Measurements from ENCODE around the gene TIMM22. TPM values are rescaled to one million over a fixed set of nuclear protein-coding genes. Genes with fewer than 3 reads are reported as not detected.

The TIMM22 gene
- total and polyA plus RNA-seq, 2 of the 13 experiments (the other 11 are each of a cell fraction or from before 2014, with no cell fraction given) = 6.2 to 15.5 TPM

DNA sequence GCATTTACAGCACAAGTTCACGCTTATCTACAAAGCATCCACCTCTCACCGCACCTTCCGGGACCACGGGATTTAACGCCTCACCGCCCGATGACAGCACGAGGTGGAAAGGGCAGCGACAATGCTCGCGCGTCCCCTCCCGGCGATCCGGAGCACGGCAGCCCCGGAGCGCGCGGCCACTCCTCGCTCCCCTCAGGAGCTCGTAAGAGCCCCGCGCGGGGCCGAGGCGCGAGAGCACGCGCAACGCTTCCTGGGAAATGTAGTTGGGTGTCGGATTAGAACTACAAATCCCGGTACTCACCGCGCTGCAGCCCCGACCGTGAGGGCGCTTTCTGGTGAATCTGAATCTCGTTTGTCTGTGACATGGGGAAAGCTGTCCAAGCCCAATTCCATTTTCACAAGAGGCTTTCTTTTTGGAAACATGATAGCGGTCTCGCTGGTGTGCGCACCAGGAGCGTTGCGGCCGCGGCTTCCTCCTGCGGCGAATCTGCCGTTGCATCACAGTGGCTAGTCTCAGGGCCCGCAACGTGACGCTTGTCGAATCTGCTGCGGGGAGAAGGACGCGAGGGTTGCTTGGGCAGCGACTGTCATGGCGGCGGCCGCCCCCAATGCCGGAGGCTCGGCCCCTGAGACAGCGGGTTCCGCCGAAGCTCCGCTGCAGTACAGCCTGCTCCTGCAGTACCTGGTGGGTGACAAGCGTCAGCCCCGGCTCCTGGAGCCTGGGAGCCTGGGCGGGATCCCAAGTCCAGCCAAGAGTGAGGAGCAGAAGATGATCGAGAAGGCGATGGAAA is at the start of gene TIMM22 (continued):
- TF ChIP-seq GTF3A (CRISPR knock-in tag; conservative IDR thresholded peaks at IDR 0.05) (no peak), ATAD3A (CRISPR knock-in tag; IDR thresholded peaks at IDR 0.05) (no peak), CCDC6 (CRISPR knock-in tag; IDR thresholded peaks at IDR 0.05) (peak; percentile 84), ZNF160 (CRISPR knock-in tag; IDR thresholded peaks at IDR 0.05) (peak; percentile 30; the same call in 1 of the 2 replicates), ZNF570 (CRISPR knock-in tag; IDR thresholded peaks at IDR 0.05; ENCODE audit: borderline replicate concordance) (0 out of 2 replicates have a peak, but pooled peaks have one; percentile 49), ZNF652 (CRISPR knock-in tag; IDR thresholded peaks at IDR 0.05; ENCODE audit: borderline replicate concordance, low read depth) (peak; percentile 87), HOXA5 (CRISPR knock-in tag; IDR thresholded peaks at IDR 0.05) (peak; percentile 58; the same call in 1 of the 2 replicates), JUND (CRISPR knock-in tag; IDR thresholded peaks at IDR 0.05) (peak; percentile 56; the same call in 1 of the 2 replicates), ASH2L (IDR thresholded peaks at IDR 0.05; ENCODE audit: insufficient read length, low read depth, low read length) (peak; percentile 97), FLYWCH1 (CRISPR knock-in tag; IDR thresholded peaks at IDR 0.05) (no peak), ZNF17 (CRISPR knock-in tag; IDR thresholded peaks at IDR 0.05) (no peak), ARHGAP35 (CRISPR knock-in tag; IDR thresholded peaks at IDR 0.05; ENCODE audit: borderline replicate concordance) (0 out of 2 replicates have a peak, but pooled peaks have one; percentile 52), ZNF430 (CRISPR knock-in tag; IDR thresholded peaks at IDR 0.05) (peak; percentile 81; the same call in 1 of the 2 replicates), SAFB2 (CRISPR knock-in tag; IDR thresholded peaks at IDR 0.05; ENCODE audit: borderline replicate concordance, low read depth) (0 out of 2 replicates have a peak, but pooled peaks have one; percentile 68)
- TF ChIP-seq, protein P1, sequence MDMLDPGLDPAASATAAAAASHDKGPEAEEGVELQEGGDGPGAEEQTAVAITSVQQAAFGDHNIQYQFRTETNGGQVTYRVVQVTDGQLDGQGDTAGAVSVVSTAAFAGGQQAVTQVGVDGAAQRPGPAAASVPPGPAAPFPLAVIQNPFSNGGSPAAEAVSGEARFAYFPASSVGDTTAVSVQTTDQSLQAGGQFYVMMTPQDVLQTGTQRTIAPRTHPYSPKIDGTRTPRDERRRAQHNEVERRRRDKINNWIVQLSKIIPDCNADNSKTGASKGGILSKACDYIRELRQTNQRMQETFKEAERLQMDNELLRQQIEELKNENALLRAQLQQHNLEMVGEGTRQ (IDR thresholded peaks at IDR 0.05; ENCODE audit: low read depth, low read length) = peak; percentile 45
- TF ChIP-seq, protein P1 (CRISPR knock-in tag; IDR thresholded peaks at IDR 0.05; ENCODE audit: borderline replicate concordance) = peak; percentile 85
- TF ChIP-seq, protein P2, sequence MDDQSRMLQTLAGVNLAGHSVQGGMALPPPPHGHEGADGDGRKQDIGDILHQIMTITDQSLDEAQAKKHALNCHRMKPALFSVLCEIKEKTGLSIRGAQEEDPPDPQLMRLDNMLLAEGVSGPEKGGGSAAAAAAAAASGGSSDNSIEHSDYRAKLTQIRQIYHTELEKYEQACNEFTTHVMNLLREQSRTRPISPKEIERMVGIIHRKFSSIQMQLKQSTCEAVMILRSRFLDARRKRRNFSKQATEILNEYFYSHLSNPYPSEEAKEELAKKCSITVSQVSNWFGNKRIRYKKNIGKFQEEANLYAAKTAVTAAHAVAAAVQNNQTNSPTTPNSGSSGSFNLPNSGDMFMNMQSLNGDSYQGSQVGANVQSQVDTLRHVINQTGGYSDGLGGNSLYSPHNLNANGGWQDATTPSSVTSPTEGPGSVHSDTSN (CRISPR knock-in tag; IDR thresholded peaks at IDR 0.05; ENCODE audit: borderline replicate concordance) = no peak; the same call in 1 of the 2 replicates
- TF ChIP-seq, protein P3, sequence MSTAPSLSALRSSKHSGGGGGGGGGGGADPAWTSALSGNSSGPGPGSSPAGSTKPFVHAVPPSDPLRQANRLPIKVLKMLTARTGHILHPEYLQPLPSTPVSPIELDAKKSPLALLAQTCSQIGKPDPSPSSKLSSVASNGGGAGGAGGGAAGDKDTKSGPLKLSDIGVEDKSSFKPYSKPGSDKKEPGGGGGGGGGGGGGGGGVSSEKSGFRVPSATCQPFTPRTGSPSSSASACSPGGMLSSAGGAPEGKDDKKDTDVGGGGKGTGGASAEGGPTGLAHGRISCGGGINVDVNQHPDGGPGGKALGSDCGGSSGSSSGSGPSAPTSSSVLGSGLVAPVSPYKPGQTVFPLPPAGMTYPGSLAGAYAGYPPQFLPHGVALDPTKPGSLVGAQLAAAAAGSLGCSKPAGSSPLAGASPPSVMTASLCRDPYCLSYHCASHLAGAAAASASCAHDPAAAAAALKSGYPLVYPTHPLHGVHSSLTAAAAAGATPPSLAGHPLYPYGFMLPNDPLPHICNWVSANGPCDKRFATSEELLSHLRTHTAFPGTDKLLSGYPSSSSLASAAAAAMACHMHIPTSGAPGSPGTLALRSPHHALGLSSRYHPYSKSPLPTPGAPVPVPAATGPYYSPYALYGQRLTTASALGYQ (CRISPR knock-in tag; IDR thresholded peaks at IDR 0.05) = peak; percentile 10; the same call in 1 of the 2 replicates
- TF ChIP-seq, protein P4, sequence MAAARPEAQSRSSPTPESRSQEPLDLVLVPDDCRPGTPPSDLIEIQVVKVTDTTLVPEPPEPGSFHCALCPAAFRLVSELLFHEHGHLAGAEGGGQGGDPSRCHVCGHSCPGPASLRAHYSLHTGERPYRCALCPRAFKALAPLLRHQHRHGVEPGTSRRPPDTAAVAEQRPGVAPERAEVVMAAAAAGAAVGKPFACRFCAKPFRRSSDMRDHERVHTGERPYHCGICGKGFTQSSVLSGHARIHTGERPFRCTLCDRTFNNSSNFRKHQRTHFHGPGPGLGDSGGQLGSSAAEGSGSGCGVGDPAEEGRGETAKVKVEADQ (CRISPR knock-in tag; IDR thresholded peaks at IDR 0.05; ENCODE audit: borderline replicate concordance) = peak; percentile 92
- TF ChIP-seq, protein P5, sequence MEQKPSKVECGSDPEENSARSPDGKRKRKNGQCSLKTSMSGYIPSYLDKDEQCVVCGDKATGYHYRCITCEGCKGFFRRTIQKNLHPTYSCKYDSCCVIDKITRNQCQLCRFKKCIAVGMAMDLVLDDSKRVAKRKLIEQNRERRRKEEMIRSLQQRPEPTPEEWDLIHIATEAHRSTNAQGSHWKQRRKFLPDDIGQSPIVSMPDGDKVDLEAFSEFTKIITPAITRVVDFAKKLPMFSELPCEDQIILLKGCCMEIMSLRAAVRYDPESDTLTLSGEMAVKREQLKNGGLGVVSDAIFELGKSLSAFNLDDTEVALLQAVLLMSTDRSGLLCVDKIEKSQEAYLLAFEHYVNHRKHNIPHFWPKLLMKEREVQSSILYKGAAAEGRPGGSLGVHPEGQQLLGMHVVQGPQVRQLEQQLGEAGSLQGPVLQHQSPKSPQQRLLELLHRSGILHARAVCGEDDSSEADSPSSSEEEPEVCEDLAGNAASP (CRISPR knock-in tag; IDR thresholded peaks at IDR 0.05; ENCODE audit: borderline replicate concordance) = peak; percentile 71
